ENCODE results near the gene ADO. TPM values are rescaled to one million over a fixed set of nuclear protein-coding genes. Genes with fewer than 3 reads are reported as not detected.

Gene ADO
- total and polyA plus RNA-seq, 10 of the 15 experiments (the other 5 are each of a cell fraction or from before 2014, with no cell fraction given) = 4.3 to 44.6 (median 18.7) TPM

- Histone ChIP-seq H3K4me2 (ENCODE audit: control insufficient read depth, insufficient read depth) (peak overlapping the region; percentile 100), H3K9me3 (replicated peaks; ENCODE audit: control insufficient read depth, insufficient read depth, low read length) (no peaks in the 10 kb centered on the region), H4K20me1 (ENCODE audit: control insufficient read depth, insufficient read depth) (no peaks in the 10 kb centered on the region), H3K4me3 (peak overlapping the region; percentile 71; the same call in 1 of the 2 replicates), H2AFZ (ENCODE audit: control insufficient read depth, low read depth, low read length) (no peak overlapping the region), H3K79me2 (ENCODE audit: control insufficient read depth, insufficient read depth, low read length) (peaks cover 29% of the 10 kb centered on the region), H3K27ac (ENCODE audit: control insufficient read depth, insufficient read depth) (no peak overlapping the region), H3K9ac (ENCODE audit: control insufficient read depth, insufficient read depth, low read length) (no peak overlapping the region), H3K4me1 (ENCODE audit: control insufficient read depth, insufficient read depth, low read length) (peaks cover 24% of the 10 kb centered on the region), H3K36me3 (ENCODE audit: control insufficient read depth in 2 of 2, insufficient read depth in 2 of 2, low read length in 1 of 2) (no peaks in the 10 kb centered on the region; a peak in 1 of 4 replicates), H3K27me3 (replicated peaks in 1 of 2; ENCODE audit: control insufficient read depth in 2 of 2, insufficient read depth in 2 of 2, low read length in 1 of 2) (peaks cover 0 to under 1% of the 10 kb centered on the region in 2 experiments; a peak in 2 of 4 replicates)
- DNase-seq (ENCODE audit: low read depth, low spot score) (no peak), ATAC-seq (no peak), FAIRE-seq (no peak)
- in situ Hi-C loops (cut with MboI) (loop anchor here (5.0 kb wide), 1 partner anchor 202 kb away; no protein-coding TSS in a partner anchor), intact Hi-C loops (cut with micrococcal nuclease; ENCODE audit: unreplicated experiment) (no loop called here)
- no TSS peak for BruUV-seq (replicated peaks)
- SMC1A ChIA-PET (ENCODE audit: uncharacterized antibody, unreplicated experiment) = interaction anchor here (1.3 to 7.9 kb wide), 6 partner anchors 8 to 202 kb away, joined by 3 to 131 read pairs (median 24); partner anchors contain the start of gene ADO
- WGBS (ENCODE audit: insufficient coverage, insufficient replicate concordance, low lambda C conversion rate, missing lambda C conversion rate) = 87% methylated on average over 5 of the region's 5 CpGs
- CTCF ChIA-PET = interaction anchor here (1.3 to 7.5 kb wide), 3 partner anchors 81 to 203 kb away, joined by 3 to 123 read pairs (median 4); no protein-coding TSS in a partner anchor
- POLR2A ChIA-PET = interaction anchor here (0.8 to 6.5 kb wide), 5 partner anchors 9 to 132 kb away, joined by 3 to 46 read pairs (median 7); partner anchors contain the start of gene ADO
- RAD21 ChIA-PET (ENCODE audit: unreplicated experiment) = interaction anchor here (0.7 to 6.5 kb wide), 7 partner anchors 33 to 203 kb away, joined by 3 to 132 read pairs (median 61); no protein-coding TSS in a partner anchor
- peak; percentile 72; the same call in 1 of the 2 replicates for TF ChIP-seq POLR2AphosphoS5 (IDR thresholded peaks at IDR 0.05; ENCODE audit: low read length)
- 0 out of 2 replicates have a peak, but pooled peaks have one; percentile 7 for TF ChIP-seq RUNX3 (IDR thresholded peaks at IDR 0.05; ENCODE audit: low read length)
- no peak for TF ChIP-seq ZNF274 (IDR thresholded peaks at IDR 0.05; ENCODE audit: insufficient read depth, insufficient read length)
Observed at GRCh38 chr10:62813981-62814380, 9.5 kb downstream of the ADO start.

- no peak overlapping the region for H2AFZ ChIP-seq (ENCODE audit: control insufficient read depth, low read depth, low read length)
- no peak for DNase-seq (ENCODE audit: low read depth, low spot score)
- TF ChIP-seq IKZF2 (IDR thresholded peaks at IDR 0.05) (no peak; a peak in 1 of 4 replicates), ETV6 (conservative IDR thresholded peaks at IDR 0.05 in 1 of 2, IDR thresholded peaks at IDR 0.05 in 1 of 2; ENCODE audit: borderline replicate concordance in 1 of 2, low read depth in 1 of 2) (no peak), CBX5 (IDR thresholded peaks at IDR 0.05; ENCODE audit: low read depth) (0 out of 2 replicates have a peak, but pooled peaks have one; percentile 32), BMI1 (IDR thresholded peaks at IDR 0.05; ENCODE audit: borderline replicate concordance) (no peak)
- TF ChIP-seq, protein P1, sequence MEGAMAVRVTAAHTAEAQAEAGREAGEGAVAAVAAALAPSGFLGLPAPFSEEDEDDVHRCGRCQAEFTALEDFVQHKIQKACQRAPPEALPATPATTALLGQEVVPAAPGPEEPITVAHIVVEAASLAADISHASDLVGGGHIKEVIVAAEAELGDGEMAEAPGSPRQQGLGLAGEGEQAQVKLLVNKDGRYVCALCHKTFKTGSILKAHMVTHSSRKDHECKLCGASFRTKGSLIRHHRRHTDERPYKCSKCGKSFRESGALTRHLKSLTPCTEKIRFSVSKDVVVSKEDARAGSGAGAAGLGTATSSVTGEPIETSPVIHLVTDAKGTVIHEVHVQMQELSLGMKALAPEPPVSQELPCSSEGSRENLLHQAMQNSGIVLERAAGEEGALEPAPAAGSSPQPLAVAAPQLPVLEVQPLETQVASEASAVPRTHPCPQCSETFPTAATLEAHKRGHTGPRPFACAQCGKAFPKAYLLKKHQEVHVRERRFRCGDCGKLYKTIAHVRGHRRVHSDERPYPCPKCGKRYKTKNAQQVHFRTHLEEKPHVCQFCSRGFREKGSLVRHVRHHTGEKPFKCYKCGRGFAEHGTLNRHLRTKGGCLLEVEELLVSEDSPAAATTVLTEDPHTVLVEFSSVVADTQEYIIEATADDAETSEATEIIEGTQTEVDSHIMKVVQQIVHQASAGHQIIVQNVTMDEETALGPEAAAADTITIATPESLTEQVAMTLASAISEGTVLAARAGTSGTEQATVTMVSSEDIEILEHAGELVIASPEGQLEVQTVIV (IDR thresholded peaks at IDR 0.05; ENCODE audit: borderline replicate concordance, partially characterized antibody) = no peak
Observed at GRCh38 chr10:62814756-62815380, 10.3 kb downstream of the ADO start.

More at GRCh38 chr10:62814756-62815380, 10.3 kb downstream of the ADO start:
- WGBS (ENCODE audit: insufficient coverage, insufficient replicate concordance, low lambda C conversion rate, missing lambda C conversion rate) = 5% methylated on average over 54 of the region's 54 CpGs
- intact Hi-C loops (cut with micrococcal nuclease; ENCODE audit: unreplicated experiment) = loop anchor here (5.0 kb wide), 2 partner anchors 342 to 378 kb away; no protein-coding TSS in a partner anchor
- ChIA-PET SMC1A (ENCODE audit: uncharacterized antibody, unreplicated experiment) (interaction anchor here (1.0 to 7.9 kb wide), 9 partner anchors 9 to 202 kb away, joined by 3 to 131 read pairs (median 5); partner anchors contain the start of gene ADO), CTCF (interaction anchor here (1.2 to 7.5 kb wide), 6 partner anchors 82 to 204 kb away, joined by 3 to 123 read pairs (median 4); no protein-coding TSS in a partner anchor), RAD21 (ENCODE audit: unreplicated experiment) (interaction anchor here (0.7 to 6.5 kb wide), 10 partner anchors 8 to 204 kb away, joined by 3 to 132 read pairs (median 54); partner anchors contain the start of gene ADO), POLR2A (interaction anchor here (0.8 to 6.5 kb wide), 9 partner anchors 9 to 133 kb away, joined by 3 to 46 read pairs (median 7); partner anchors contain the start of gene ADO)
- Histone ChIP-seq H3K4me1 (ENCODE audit: control insufficient read depth, insufficient read depth, low read length) (peaks cover 24% of the 10 kb centered on the region), H3K4me3 (peak overlapping the region; percentile 71), H3K79me2 (ENCODE audit: control insufficient read depth, insufficient read depth, low read length) (peaks cover 29% of the 10 kb centered on the region), H3K9ac (ENCODE audit: control insufficient read depth, insufficient read depth, low read length) (peak overlapping the region; percentile 73), H3K9me3 (replicated peaks; ENCODE audit: control insufficient read depth, insufficient read depth, low read length) (no peaks in the 10 kb centered on the region; the same call in 2 of the 3 replicates), H3K27me3 (replicated peaks in 1 of 2; ENCODE audit: control insufficient read depth in 2 of 2, insufficient read depth in 2 of 2, low read length in 1 of 2) (peaks cover 1 to 8% of the 10 kb centered on the region in 2 experiments; a peak in 3 of 4 replicates), H3K4me2 (ENCODE audit: control insufficient read depth, insufficient read depth) (peak overlapping the region; percentile 100), H3K36me3 (ENCODE audit: control insufficient read depth in 2 of 2, insufficient read depth in 2 of 2, low read length in 1 of 2) (no peaks in the 10 kb centered on the region; a peak in 1 of 4 replicates), H4K20me1 (ENCODE audit: control insufficient read depth, insufficient read depth) (no peaks in the 10 kb centered on the region), H3K27ac (ENCODE audit: control insufficient read depth, insufficient read depth) (no peak overlapping the region)
- in situ Hi-C loops (cut with MboI) = loop anchor here (5.0 kb wide), 1 partner anchor 203 kb away; no protein-coding TSS in a partner anchor
- ATAC-seq (no peak), FAIRE-seq (no peak)
- no TSS peak for BruUV-seq (replicated peaks)
